ENCODE results near the gene TPSD1.
"Not testable (repeated sequence)": the region's sequence is repeated elsewhere in the genome, so short reads cannot be mapped to it uniquely, and the experiment has no call there.

Gene TPSD1

GRCh38 chr16:1255276-1256122, at the start of gene TPSD1:
TPSD1 (plus strand) TSS chr16:1256069; CDS start chr16:1256281, 212 bp downstream.
- DNase-seq = not testable (repeated sequence)

- no peak for DNase-seq
Observed at GRCh38 chr16:1206326-1206725, 49.5 kb upstream of the TPSD1 start.

- no peak for DNase-seq
Observed at GRCh38 chr16:1206786-1207185, 49.1 kb upstream of the TPSD1 start.

- DNase-seq = no peak
Observed at GRCh38 chr16:1208239-1208830, 47.5 kb upstream of the TPSD1 start.

GRCh38 chr16:1209081-1209480, 46.8 kb upstream of the TPSD1 start:
- DNase-seq = no peak

GRCh38 chr16:1210461-1210860, 45.4 kb upstream of the TPSD1 start:
- DNase-seq = no peak

- DNase-seq = no peak
Observed at GRCh38 chr16:1211451-1212268, 44.2 kb upstream of the TPSD1 start.

- DNase-seq = no peak
Observed at GRCh38 chr16:1212616-1213194, 43.2 kb upstream of the TPSD1 start.

GRCh38 chr16:1213231-1213630, 42.6 kb upstream of the TPSD1 start:
- DNase-seq = no peak

- no peak for DNase-seq
Observed at GRCh38 chr16:1213796-1214372, 42.0 kb upstream of the TPSD1 start.

GRCh38 chr16:1214719-1215118, 41.1 kb upstream of the TPSD1 start:
- DNase-seq = no peak

- no peak for DNase-seq
Observed at GRCh38 chr16:1215574-1216295, 40.1 kb upstream of the TPSD1 start.

GRCh38 chr16:1216296-1216619, 39.6 kb upstream of the TPSD1 start:
- DNase-seq = no peak

GRCh38 chr16:1216681-1217400, 39.0 kb upstream of the TPSD1 start:
- no peak for DNase-seq

GRCh38 chr16:1217526-1217925, 38.3 kb upstream of the TPSD1 start:
- no peak for DNase-seq

GRCh38 chr16:1218061-1218929, 37.6 kb upstream of the TPSD1 start:
- no peak for DNase-seq

- no peak for DNase-seq
Observed at GRCh38 chr16:1218930-1219611, 36.8 kb upstream of the TPSD1 start.

GRCh38 chr16:1220098-1220728, 35.7 kb upstream of the TPSD1 start:
- DNase-seq = no peak

- no peak for DNase-seq
Observed at GRCh38 chr16:1220841-1221627, 34.8 kb upstream of the TPSD1 start.

Measured in activated naive CD4-positive, alpha-beta T cell treated with anti-CD3 and anti-CD28 coated beads, Interleukin-2, amount 50 U/mL, for 16 hours (primary cell).